GM13977 (cell line): ENCODE data around the gene KLF17.

ENCODE experiments used
- DNase-seq: peaks from one replicate; pipeline ENCODE4 v3.0.0; 2012; ENCODE audit warnings: low spot score
- in situ Hi-C: fragments of 300-500 bp; cut with MboI; formaldehyde crosslinking; loops from one replicate; pipeline ENCODE4 v1.12.0; 2022; ENCODE audit warnings: low sequenced_read_pairs, low pct_unique_long_range_greater_than_20kb, mixed read lengths, inconsistent platforms; ENCODE audit not compliant: unreplicated experiment
- TF ChIP-seq, protein P1 (sequence below): IDR thresholded peaks from 2 replicates; pipeline ENCODE4 v1.5.1; 2012; ENCODE audit warnings: mild to moderate bottlenecking, control low read depth; ENCODE audit not compliant: insufficient read depth; ENCODE audit errors: extremely low read depth, missing control alignments

Gene KLF17

DNA sequence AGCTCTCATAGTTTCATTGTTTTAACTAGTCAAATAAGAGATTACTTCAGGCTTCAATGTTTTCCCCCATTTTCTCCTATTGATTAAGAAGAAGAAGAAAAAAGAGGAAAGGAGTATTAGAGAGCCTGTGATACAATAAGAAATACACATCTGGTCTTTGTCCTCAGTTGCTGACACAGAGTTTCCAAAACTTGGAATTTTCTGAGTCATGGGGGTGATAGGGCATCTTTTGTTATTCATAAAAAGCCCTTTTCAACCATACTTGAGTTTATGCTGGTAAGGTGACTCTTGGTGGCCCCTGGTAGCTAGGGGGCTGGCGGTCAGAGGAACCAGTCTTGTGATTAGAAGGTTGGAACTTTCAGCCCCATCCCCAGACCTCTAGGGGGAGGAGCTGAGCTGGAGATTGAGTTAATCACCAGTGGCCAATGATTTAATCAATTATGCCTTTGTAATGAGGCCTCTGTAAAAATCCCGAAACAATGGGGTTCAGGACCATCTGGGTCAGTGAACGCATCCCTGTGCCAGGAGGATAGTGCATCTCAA lies 51.7 kb downstream of the KLF17 start:
- no peak for DNase-seq
- in situ Hi-C loops = no loop called here
- TF ChIP-seq, protein P1, sequence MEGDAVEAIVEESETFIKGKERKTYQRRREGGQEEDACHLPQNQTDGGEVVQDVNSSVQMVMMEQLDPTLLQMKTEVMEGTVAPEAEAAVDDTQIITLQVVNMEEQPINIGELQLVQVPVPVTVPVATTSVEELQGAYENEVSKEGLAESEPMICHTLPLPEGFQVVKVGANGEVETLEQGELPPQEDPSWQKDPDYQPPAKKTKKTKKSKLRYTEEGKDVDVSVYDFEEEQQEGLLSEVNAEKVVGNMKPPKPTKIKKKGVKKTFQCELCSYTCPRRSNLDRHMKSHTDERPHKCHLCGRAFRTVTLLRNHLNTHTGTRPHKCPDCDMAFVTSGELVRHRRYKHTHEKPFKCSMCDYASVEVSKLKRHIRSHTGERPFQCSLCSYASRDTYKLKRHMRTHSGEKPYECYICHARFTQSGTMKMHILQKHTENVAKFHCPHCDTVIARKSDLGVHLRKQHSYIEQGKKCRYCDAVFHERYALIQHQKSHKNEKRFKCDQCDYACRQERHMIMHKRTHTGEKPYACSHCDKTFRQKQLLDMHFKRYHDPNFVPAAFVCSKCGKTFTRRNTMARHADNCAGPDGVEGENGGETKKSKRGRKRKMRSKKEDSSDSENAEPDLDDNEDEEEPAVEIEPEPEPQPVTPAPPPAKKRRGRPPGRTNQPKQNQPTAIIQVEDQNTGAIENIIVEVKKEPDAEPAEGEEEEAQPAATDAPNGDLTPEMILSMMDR = no peak

DNA sequence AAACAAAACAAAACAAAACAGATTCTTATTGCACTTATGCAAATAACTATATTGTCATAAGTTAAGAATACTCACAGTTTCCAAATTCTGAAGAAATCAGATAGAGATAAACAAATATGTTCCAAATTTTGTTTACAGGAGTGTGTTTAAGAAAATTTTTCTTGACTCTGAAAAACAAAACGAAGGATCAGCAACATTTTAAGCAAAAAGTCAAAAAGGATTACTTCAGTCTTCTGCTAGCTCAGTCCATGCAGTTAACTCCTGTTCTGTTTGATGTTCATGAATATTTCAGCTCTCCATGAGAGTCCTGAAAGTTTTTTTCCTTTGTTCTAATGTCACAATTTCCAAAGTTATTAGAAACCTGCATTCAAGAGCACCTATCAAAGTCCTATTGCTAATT lies 56.0 kb downstream of the KLF17 start:
- in situ Hi-C loops = no loop called here
- DNase-seq = no peak
- TF ChIP-seq, protein P1 = no peak
